ENCODE data around the gene VCL. TPM values are rescaled to one million over a fixed set of nuclear protein-coding genes. Genes with fewer than 3 reads are reported as not detected.
"Not testable (repeated sequence)": the region's sequence is repeated elsewhere in the genome, so short reads cannot be mapped to it uniquely, and the experiment has no call there.

The VCL gene
- total RNA-seq, 2 experiments from 2014 or later: 15.6 to 18.5 TPM

DNA sequence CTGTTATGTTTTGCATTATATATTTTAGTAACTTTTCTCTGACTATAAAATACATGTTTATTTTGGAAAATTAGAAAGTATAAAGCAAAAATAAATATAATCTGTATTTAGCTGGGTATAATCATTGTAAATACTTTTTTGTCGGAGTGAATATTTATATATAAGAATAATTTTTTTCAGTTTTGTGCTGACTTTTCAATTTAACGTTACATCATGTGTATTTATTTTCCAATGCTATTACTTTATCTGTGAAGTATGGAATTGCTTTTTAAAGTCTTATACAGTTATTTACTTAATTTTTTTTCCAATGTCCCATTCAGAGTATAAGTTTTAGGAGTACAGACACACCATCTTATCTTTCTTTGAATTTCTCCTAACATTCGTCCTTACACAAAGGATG lies 137.5 kb downstream of the VCL start:
- peaks cover 3% of the 10 kb centered on the region for H3K4me1 Mint-ChIP-seq
- no peaks in the 10 kb centered on the region for H3K27me3 Mint-ChIP-seq
- no peaks in the 10 kb centered on the region for H3K9me3 Mint-ChIP-seq
- no peak for ATAC-seq (ENCODE audit: low read depth)
- no peak for DNase-seq
- H3K27ac Mint-ChIP-seq: no peak overlapping the region
- POLR2A ChIA-PET: no interaction called here
- no peak overlapping the region for H3K4me3 Mint-ChIP-seq
- peaks cover 32% of the 10 kb centered on the region for H3K36me3 Mint-ChIP-seq

GRCh38 chr10:74137992-74138391 lies 140.1 kb downstream of the VCL start:
- DNase-seq (no peak), ATAC-seq (ENCODE audit: low read depth) (no peak)
- POLR2A ChIA-PET: interaction anchor here (1.1 kb wide), 1 partner anchor 12 kb away, joined by 3 read pairs; no protein-coding TSS in a partner anchor
- peaks cover 6% of the 10 kb centered on the region for H3K4me1 Mint-ChIP-seq
- H3K4me3 Mint-ChIP-seq: no peak overlapping the region
- H3K27me3 Mint-ChIP-seq: no peaks in the 10 kb centered on the region
- H3K9me3 Mint-ChIP-seq: no peaks in the 10 kb centered on the region
- H3K27ac Mint-ChIP-seq: no peak overlapping the region
- H3K36me3 Mint-ChIP-seq: peaks cover 26% of the 10 kb centered on the region

DNA sequence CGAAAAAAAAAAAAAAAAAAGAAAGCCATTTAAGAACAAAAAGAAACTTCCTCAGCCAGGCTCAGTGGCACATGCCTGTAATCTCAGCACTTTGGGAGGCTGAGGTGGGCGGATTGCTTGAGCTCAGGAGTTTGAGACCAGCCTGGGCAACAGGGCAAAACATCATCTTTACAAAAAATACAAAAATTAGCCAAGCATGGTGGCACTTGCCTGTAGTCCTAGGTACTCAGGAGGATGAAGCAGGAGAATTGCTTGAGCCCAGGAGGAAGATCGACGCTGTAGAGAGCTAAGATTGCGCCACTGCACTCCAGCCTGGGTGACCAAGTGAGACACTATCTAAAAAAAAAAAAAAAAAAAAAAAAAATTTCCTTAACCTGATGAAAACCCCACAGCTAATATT lies 140.7 kb downstream of the VCL start:
- H3K27ac Mint-ChIP-seq; H3K4me1 Mint-ChIP-seq; ATAC-seq (ENCODE audit: low read depth); H3K27me3 Mint-ChIP-seq; H3K4me3 Mint-ChIP-seq; H3K9me3 Mint-ChIP-seq; DNase-seq: not testable (repeated sequence)
- POLR2A ChIA-PET: interaction anchor here (1.1 kb wide), 1 partner anchor 12 kb away, joined by 3 read pairs; no protein-coding TSS in a partner anchor
- H3K36me3 Mint-ChIP-seq: peaks cover 24% of the 10 kb centered on the region

DNA sequence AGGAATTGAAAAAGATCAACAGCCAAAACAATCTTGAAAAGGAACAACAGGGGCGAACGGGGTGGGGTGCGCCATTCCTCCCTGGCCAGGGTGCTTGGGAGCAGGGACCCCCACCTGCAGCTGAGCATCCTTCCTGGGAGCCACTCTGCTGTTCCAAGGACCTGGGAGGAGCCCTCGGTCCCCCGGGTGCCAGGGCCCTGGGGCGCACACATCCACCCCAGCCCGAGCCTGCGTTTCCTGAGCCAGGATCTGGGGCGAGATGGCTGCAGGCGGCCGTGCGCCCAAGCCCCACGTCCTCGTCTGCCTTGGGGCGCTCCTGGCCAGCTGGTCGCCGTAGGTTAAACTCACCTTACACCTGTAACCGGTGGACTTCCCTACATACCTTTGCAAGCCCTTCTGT lies 142.1 kb downstream of the VCL start:
- H3K9me3 Mint-ChIP-seq: no peaks in the 10 kb centered on the region
- ATAC-seq (ENCODE audit: low read depth): no peak
- POLR2A ChIA-PET: interaction anchor here (0.7 to 1.1 kb wide), 2 partner anchors 29 to 686 kb away, joined by 3 to 6 read pairs; no protein-coding TSS in a partner anchor
- peaks cover 6% of the 10 kb centered on the region for H3K4me1 Mint-ChIP-seq
- no peak overlapping the region for H3K4me3 Mint-ChIP-seq
- no peak overlapping the region for H3K27ac Mint-ChIP-seq
- peaks cover 18% of the 10 kb centered on the region for H3K36me3 Mint-ChIP-seq
- no peak for DNase-seq
- no peaks in the 10 kb centered on the region for H3K27me3 Mint-ChIP-seq

DNA sequence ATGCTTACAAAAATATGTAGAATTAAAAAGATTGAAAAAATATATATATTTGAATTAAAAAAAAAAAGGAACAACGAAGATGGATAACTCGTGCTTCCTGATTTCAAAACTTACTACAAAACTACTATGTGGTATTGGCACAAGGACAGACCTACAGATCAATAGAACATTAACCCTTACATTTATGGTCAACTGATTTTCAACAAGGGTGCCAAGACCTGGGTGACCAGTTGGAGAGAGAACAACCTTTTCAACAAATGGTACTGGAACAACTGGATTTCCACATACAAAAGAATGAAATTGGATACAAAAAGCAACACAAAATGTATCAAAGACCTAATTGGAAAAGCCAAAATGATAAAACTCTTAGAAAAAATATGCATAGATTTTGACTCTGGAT lies 142.6 kb downstream of the VCL start:
- H3K4me3 Mint-ChIP-seq: no peak overlapping the region
- POLR2A ChIA-PET: no interaction called here

GRCh38 chr10:74145133-74145532 lies 147.2 kb downstream of the VCL start:
- Mint-ChIP-seq H3K4me1 (peaks cover 15% of the 10 kb centered on the region), H3K4me3 (no peak overlapping the region), H3K27me3 (no peaks in the 10 kb centered on the region), H3K9me3 (no peaks in the 10 kb centered on the region), H3K27ac (no peak overlapping the region), H3K36me3 (peaks cover 16% of the 10 kb centered on the region)
- DNase-seq: no peak
- POLR2A ChIA-PET: interaction anchor here (0.8 kb wide), 1 partner anchor 61 kb away, joined by 3 read pairs; no protein-coding TSS in a partner anchor
- no peak for ATAC-seq (ENCODE audit: low read depth)

More for the DNA sequence above, 142.6 kb downstream of the VCL start:
- peaks cover 6% of the 10 kb centered on the region for H3K4me1 Mint-ChIP-seq
- ATAC-seq (ENCODE audit: low read depth) (no peak), DNase-seq (no peak)
- H3K27ac Mint-ChIP-seq: no peak overlapping the region
- no peaks in the 10 kb centered on the region for H3K27me3 Mint-ChIP-seq
- no peaks in the 10 kb centered on the region for H3K9me3 Mint-ChIP-seq
- H3K36me3 Mint-ChIP-seq: peaks cover 20% of the 10 kb centered on the region

DNA sequence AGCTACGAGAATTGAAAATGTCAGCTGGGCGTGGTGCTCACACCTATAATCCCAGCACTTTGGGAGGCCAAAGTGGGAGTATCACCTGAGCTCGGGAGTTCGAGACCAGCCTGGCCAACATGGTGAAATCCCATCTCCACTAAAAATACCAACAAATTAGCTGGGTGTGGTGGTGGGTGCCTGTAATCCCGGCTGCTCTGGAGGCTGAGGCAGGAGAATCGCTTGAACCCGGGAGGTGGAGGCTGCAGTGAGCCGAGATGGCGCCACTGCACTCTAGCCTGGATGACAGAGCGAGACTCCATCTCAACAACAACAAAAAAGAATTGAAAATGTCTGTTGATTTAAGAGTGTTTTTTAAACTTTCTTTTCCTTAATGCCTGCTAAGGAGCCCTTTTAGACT lies 149.1 kb downstream of the VCL start:
- not testable (repeated sequence) for H3K27me3 Mint-ChIP-seq; DNase-seq; H3K9me3 Mint-ChIP-seq; H3K4me3 Mint-ChIP-seq; ATAC-seq (ENCODE audit: low read depth); H3K27ac Mint-ChIP-seq
- Mint-ChIP-seq H3K4me1 (peaks cover 13% of the 10 kb centered on the region), H3K36me3 (peaks cover 15% of the 10 kb centered on the region)
- POLR2A ChIA-PET: interaction anchor here (0.7 kb wide), 1 partner anchor 91 kb away, joined by 3 read pairs; no protein-coding TSS in a partner anchor

DNA sequence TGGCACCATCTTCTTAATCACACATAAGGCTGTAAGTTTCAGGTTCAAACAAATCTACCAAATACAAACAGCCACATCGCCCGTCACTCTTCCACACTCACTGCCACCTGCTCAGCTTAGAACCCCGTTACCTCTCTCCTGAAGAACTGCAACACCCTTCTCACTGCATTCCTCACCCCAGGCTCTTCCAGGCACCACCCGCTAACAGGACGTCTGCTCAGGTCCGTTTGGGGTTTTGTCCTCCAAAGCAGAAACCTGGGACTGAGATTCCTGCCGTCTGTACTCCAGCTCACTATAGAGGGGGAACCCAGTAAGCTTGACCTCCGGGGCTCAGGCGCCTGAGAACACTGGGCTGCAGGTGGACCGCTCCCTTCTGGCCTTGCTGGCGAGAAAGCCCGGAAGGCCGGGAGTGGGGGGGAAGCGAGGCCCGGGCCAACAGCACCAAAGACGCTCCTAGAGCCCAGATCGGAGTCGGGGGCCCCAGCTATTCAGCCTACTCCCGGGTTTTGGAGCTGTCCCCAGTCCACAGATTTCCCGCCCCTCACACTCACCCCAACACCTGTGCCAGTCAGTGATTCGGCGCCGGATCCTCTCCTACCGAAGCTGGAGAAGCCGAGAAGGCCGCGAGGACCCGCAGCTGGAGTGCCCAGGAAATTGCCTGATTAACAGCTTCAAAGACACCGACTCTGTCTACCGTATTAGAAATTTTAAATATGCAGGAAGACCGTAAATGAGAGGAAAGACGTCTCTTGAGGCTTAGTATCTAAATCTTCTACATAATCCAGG lies 152.5 kb downstream of the VCL start, which contains the start of gene AP3M1:
Gene AP3M1, minus strand, starts transcription at position 625 of the 786 bp plus-strand sequence. CDS start 12,449 bp downstream, outside the sequence.
- DNase-seq (peak; percentile 80), ATAC-seq (ENCODE audit: low read depth) (peak; percentile 65)
- no peak within 1 kb of the TSS for H3K4me3 Mint-ChIP-seq
- H3K27ac Mint-ChIP-seq: no peak within 1 kb of the TSS
- H3K4me1 Mint-ChIP-seq: peaks cover 22% of the 10 kb centered on the region
- no peaks in the 10 kb centered on the region for H3K27me3 Mint-ChIP-seq
- POLR2A ChIA-PET: interaction anchor here (0.8 to 1.6 kb wide), 9 partner anchors 19 to 961 kb away, joined by 3 to 9 read pairs (median 3); partner anchors contain the start of gene SAMD8
- H3K9me3 Mint-ChIP-seq: no peaks in the 10 kb centered on the region
- peaks cover 12% of the 10 kb centered on the region for H3K36me3 Mint-ChIP-seq

- no peaks in the 10 kb centered on the region for H3K9me3 Mint-ChIP-seq
- POLR2A ChIA-PET: interaction anchor here (0.6 to 1.6 kb wide), 8 partner anchors 18 to 961 kb away, joined by 3 to 9 read pairs (median 3); partner anchors contain the start of gene SAMD8
- ATAC-seq (ENCODE audit: low read depth): peak; percentile 91
- peak; percentile 98 for DNase-seq
- no peaks in the 10 kb centered on the region for H3K27me3 Mint-ChIP-seq
- H3K27ac Mint-ChIP-seq: no peak within 1 kb of the TSS
- peaks cover 9% of the 10 kb centered on the region for H3K36me3 Mint-ChIP-seq
- H3K4me1 Mint-ChIP-seq: peaks cover 17% of the 10 kb centered on the region
- H3K4me3 Mint-ChIP-seq: no peak within 1 kb of the TSS
Observed at GRCh38 chr10:74150990-74151878, 153.3 kb downstream of the VCL start, which contains the start of gene ADK. TSS of gene ADK (plus strand) at chr10:74151221. CDS start at chr10:74151279, 58 bp downstream.

- no peak overlapping the region for H3K4me3 Mint-ChIP-seq
- POLR2A ChIA-PET: interaction anchor here (1.2 to 1.6 kb wide), 4 partner anchors 17 to 38 kb away, joined by 3 to 9 read pairs (median 6); no protein-coding TSS in a partner anchor
- no peaks in the 10 kb centered on the region for H3K9me3 Mint-ChIP-seq
- ATAC-seq (ENCODE audit: low read depth): no peak
- H3K4me1 Mint-ChIP-seq: peaks cover 19% of the 10 kb centered on the region
- H3K27me3 Mint-ChIP-seq: no peaks in the 10 kb centered on the region
- H3K36me3 Mint-ChIP-seq: peaks cover 5% of the 10 kb centered on the region
- no peak for DNase-seq
- H3K27ac Mint-ChIP-seq: no peak overlapping the region
Observed at GRCh38 chr10:74151879-74152722, 154.2 kb downstream of the VCL start.

- Mint-ChIP-seq H3K27me3 (no peaks in the 10 kb centered on the region), H3K27ac (no peak overlapping the region), H3K4me3 (no peak overlapping the region), H3K4me1 (peaks cover 18% of the 10 kb centered on the region), H3K9me3 (no peaks in the 10 kb centered on the region), H3K36me3 (peaks cover 3% of the 10 kb centered on the region)
- ATAC-seq (ENCODE audit: low read depth) (no peak), DNase-seq (no peak)
- POLR2A ChIA-PET: interaction anchor here (0.6 kb wide), 1 partner anchor 27 kb away, joined by 5 read pairs; no protein-coding TSS in a partner anchor
Observed at GRCh38 chr10:74153123-74153522, 155.2 kb downstream of the VCL start.

DNA sequence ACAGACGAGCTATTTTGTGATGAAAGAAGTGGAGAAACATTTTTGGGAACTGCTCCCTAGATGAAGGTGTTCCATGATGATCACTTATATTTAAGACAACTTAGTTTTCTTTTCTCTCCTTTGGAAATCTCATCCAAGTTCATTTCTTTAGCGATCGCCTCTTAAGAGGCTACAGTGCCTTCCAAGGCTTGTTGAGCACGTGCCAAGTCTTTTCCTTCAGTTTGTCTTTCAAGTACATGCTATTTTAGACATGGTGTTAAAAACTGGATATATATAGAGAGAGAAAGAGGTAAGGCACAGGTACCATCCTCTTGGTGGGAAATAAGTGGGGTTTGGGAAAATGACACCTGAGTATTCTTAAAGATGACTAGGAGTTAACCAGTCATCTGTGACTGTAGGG lies 155.8 kb downstream of the VCL start:
- Mint-ChIP-seq H3K27me3 (no peaks in the 10 kb centered on the region), H3K4me3 (no peak overlapping the region), H3K36me3 (peaks cover 3% of the 10 kb centered on the region), H3K4me1 (peaks cover 16% of the 10 kb centered on the region), H3K9me3 (no peaks in the 10 kb centered on the region), H3K27ac (no peak overlapping the region)
- no peak for ATAC-seq (ENCODE audit: low read depth)
- no peak for DNase-seq
- POLR2A ChIA-PET: no interaction called here

Measured in activated naive CD8-positive, alpha-beta T cell treated with anti-CD3 and anti-CD28 coated beads, Interleukin-2, amount 10 ng/mL, durations not matched to agents 7 days and 5 days (primary cell).